ENCODE data around the gene RAB12. TPM values are rescaled to one million over a fixed set of nuclear protein-coding genes. Genes with fewer than 3 reads are reported as not detected.
"Not testable (repeated sequence)": the region's sequence is repeated elsewhere in the genome, so short reads cannot be mapped to it uniquely, and the experiment has no call there.

RAB12 gene
- total RNA-seq, 1 donor from 2014 or later = 31.7 TPM

- Mint-ChIP-seq H3K4me3 (no peak overlapping the region), H3K36me3 (peaks cover 7% of the 10 kb centered on the region), H3K27me3 (ENCODE audit: low read depth) (no peaks in the 10 kb centered on the region), H3K4me1 (peaks cover 26% of the 10 kb centered on the region), H3K9me3 (no peaks in the 10 kb centered on the region), H3K27ac (peak overlapping the region; percentile 83)
- DNase-seq (ENCODE audit: low spot score in 2 of 2, unreplicated experiment in 2 of 2) = no peak
- TF ChIP-seq, protein P1, sequence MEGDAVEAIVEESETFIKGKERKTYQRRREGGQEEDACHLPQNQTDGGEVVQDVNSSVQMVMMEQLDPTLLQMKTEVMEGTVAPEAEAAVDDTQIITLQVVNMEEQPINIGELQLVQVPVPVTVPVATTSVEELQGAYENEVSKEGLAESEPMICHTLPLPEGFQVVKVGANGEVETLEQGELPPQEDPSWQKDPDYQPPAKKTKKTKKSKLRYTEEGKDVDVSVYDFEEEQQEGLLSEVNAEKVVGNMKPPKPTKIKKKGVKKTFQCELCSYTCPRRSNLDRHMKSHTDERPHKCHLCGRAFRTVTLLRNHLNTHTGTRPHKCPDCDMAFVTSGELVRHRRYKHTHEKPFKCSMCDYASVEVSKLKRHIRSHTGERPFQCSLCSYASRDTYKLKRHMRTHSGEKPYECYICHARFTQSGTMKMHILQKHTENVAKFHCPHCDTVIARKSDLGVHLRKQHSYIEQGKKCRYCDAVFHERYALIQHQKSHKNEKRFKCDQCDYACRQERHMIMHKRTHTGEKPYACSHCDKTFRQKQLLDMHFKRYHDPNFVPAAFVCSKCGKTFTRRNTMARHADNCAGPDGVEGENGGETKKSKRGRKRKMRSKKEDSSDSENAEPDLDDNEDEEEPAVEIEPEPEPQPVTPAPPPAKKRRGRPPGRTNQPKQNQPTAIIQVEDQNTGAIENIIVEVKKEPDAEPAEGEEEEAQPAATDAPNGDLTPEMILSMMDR (IDR thresholded peaks at IDR 0.05; ENCODE audit: unreplicated experiment) = no peak
These were observed 6.8 kb downstream of the RAB12 start for GRCh38 chr18:8616028-8616401.

DNA sequence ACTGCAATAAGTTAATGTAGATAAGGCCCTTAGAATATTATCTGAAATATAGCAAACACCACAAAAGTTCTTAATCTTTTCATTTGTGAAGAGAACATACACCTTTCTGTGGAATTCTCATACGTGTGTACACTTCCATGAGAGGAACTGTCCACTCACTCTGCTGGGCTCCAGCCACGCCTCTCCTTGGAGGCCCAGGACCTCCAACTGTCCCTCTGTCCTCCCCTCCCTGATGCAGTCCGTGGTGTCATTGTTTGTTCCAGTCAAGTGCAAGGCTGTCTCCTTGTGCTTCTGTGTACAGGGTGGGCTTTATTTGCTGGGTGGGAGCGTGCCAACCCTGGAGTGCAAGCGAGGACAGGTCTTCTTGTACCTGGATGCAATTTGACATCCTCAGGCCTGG is 8.7 kb downstream of the RAB12 start:
- Mint-ChIP-seq H3K27me3 (ENCODE audit: low read depth) (no peaks in the 10 kb centered on the region), H3K4me1 (peaks cover 14% of the 10 kb centered on the region), H3K9me3 (peaks cover 16% of the 10 kb centered on the region), H3K4me3 (no peak overlapping the region), H3K36me3 (peaks cover 24% of the 10 kb centered on the region), H3K27ac (no peak overlapping the region)
- no peak for DNase-seq (ENCODE audit: low spot score in 2 of 2, unreplicated experiment in 2 of 2)
- TF ChIP-seq, protein P1 (IDR thresholded peaks at IDR 0.05; ENCODE audit: unreplicated experiment) = no peak

DNA sequence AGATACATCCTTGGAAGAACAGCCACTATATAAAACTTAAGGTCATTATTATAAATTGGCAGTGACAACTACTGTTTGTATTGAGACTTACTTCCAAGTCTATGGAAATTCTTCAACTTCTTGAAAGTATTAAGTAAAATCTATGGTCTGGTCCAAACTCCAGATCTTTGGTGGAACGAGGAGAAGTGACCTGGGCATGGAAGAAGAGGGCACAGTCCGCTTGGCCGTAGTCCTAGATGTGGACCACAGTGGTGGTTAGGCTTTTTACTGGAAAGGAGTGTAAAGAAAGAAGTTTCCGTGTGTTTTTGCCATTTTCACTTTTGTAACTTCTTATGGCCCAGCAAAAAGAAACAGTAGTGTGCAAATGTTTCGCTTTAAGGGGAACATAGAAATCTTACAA is 9.8 kb downstream of the RAB12 start:
- Mint-ChIP-seq H3K4me3 (no peak overlapping the region), H3K27ac (no peak overlapping the region), H3K36me3 (peaks cover 25% of the 10 kb centered on the region), H3K4me1 (peaks cover 12% of the 10 kb centered on the region), H3K9me3 (peaks cover 17% of the 10 kb centered on the region), H3K27me3 (ENCODE audit: low read depth) (no peaks in the 10 kb centered on the region)
- DNase-seq (ENCODE audit: low spot score in 2 of 2, unreplicated experiment in 2 of 2) = no peak
- TF ChIP-seq, protein P1 (IDR thresholded peaks at IDR 0.05; ENCODE audit: unreplicated experiment) = no peak

DNA sequence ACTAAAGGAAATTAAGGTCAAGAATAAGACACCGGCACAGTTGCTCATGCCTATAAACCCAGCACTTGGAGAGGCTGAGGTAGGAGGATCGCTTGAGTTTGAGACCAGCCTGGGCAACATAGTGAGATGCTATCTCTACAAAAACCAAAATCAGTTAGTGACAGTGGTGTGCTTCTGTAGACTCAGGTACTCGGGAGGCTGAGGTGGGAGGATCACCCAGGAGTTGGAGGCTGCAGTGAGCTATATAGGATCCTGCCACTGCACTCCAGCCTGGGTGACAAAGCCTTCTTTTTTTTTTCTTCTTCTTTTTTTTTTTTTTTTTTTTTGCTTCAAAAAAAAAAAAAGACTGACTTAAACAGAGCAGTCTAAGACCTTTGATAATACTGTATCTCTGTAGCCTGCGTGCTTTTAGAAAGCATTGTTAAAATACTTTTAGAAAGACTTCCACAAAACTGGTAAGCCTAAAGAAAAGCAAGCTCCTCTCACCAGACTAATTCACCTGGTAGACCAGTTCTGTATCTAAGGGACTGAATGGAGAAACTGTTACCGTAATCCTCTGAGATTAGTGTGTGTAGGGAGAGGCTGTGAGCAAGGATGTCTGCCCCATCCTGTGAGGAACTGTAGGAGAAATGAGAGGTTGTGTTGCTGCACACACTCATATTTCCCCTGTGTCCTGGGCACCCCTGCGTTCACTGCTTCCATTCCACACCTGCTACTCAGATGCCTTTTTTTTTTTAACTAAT is 10.8 kb downstream of the RAB12 start:
- Mint-ChIP-seq H3K27ac (no peak overlapping the region), H3K36me3 (peaks cover 25% of the 10 kb centered on the region), H3K4me1 (peaks cover 9% of the 10 kb centered on the region), H3K4me3 (no peak overlapping the region), H3K27me3 (ENCODE audit: low read depth) (no peaks in the 10 kb centered on the region), H3K9me3 (peaks cover 17% of the 10 kb centered on the region)
- TF ChIP-seq, protein P1 (IDR thresholded peaks at IDR 0.05; ENCODE audit: unreplicated experiment) = no peak
- no peak for DNase-seq (ENCODE audit: low spot score in 2 of 2, unreplicated experiment in 2 of 2)

- TF ChIP-seq, protein P1 (IDR thresholded peaks at IDR 0.05; ENCODE audit: unreplicated experiment) = no peak
- H3K36me3 Mint-ChIP-seq = peaks cover 29% of the 10 kb centered on the region
- no peak overlapping the region for H3K27ac Mint-ChIP-seq
- H3K9me3 Mint-ChIP-seq = peaks cover 17% of the 10 kb centered on the region
- peaks cover 2% of the 10 kb centered on the region for H3K4me1 Mint-ChIP-seq
- H3K27me3 Mint-ChIP-seq (ENCODE audit: low read depth) = no peaks in the 10 kb centered on the region
- H3K4me3 Mint-ChIP-seq = no peak overlapping the region
- no peak for DNase-seq (ENCODE audit: low spot score in 2 of 2, unreplicated experiment in 2 of 2)
These were observed 11.6 kb downstream of the RAB12 start for GRCh38 chr18:8620845-8621244.

DNA sequence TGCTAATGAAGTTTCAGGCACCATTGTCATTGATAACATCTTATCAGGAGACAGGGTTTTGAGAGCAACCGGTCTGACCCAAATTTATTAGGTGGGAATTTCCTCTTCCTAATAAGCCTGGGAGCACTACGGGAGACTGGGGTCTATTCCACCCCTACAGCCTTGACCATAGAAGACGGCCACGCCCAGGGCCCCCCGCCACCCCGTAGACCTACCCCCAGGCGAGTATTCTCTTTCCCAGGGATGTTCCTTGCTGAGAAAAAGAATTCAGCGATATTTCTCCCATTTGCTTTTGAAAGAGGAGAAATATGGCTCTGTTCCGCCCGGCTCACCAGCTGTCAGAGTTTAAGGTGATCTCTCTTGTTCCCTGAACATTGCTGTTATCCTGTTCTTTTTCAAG is 13.4 kb downstream of the RAB12 start:
- H3K36me3 Mint-ChIP-seq = peaks cover 31% of the 10 kb centered on the region
- not testable (repeated sequence) for H3K4me3 Mint-ChIP-seq; H3K4me1 Mint-ChIP-seq; H3K27me3 Mint-ChIP-seq (ENCODE audit: low read depth); H3K27ac Mint-ChIP-seq; DNase-seq (ENCODE audit: low spot score in 2 of 2, unreplicated experiment in 2 of 2)
- H3K9me3 Mint-ChIP-seq = peaks cover 17% of the 10 kb centered on the region
